H9 (cell line): ENCODE results near the gene PAM. TPM values are rescaled to one million over a fixed set of nuclear protein-coding genes. Genes with fewer than 3 reads are reported as not detected.

Source experiments
- DNase-seq: peaks from one replicate; pipeline ENCODE4 v3.0.0-alpha.2; 2017
- H2AFZ ChIP-seq: one replicate; pipeline ENCODE4 v1.6.1; 2013; ENCODE audit warnings: mild to moderate bottlenecking, low read length, control low read depth, moderate library complexity
- H2AK5ac ChIP-seq: 2 replicates; pipeline ENCODE4 v1.6.1; 2013; ENCODE audit warnings: low read length, control low read depth, mixed read lengths; ENCODE audit not compliant: insufficient read length
- H2BK120ac ChIP-seq: one replicate; pipeline ENCODE4 v1.6.1; 2013; ENCODE audit warnings: low read depth, mild to moderate bottlenecking, low read length, control low read depth, inconsistent platforms; ENCODE audit not compliant: poor library complexity, severe bottlenecking
- H2BK12ac ChIP-seq: 2 replicates; pipeline ENCODE4 v1.6.1; 2013; ENCODE audit warnings: low read length, control low read depth, mixed read lengths, low read depth; ENCODE audit not compliant: insufficient read length
- H2BK15ac ChIP-seq: 2 replicates; pipeline ENCODE4 v1.6.1; 2013; ENCODE audit warnings: low read depth, low read length, control low read depth
- H2BK20ac ChIP-seq: one replicate; pipeline ENCODE4 v1.6.1; 2013; ENCODE audit warnings: low read depth, mild to moderate bottlenecking, low read length, control low read depth, inconsistent platforms; ENCODE audit not compliant: poor library complexity, severe bottlenecking
- H2BK5ac ChIP-seq: 2 replicates; pipeline ENCODE4 v1.6.1; 2013; ENCODE audit warnings: low read length, control low read depth, mixed read lengths; ENCODE audit not compliant: insufficient read length
- H3K14ac ChIP-seq: 2 replicates; pipeline ENCODE4 v1.6.1; 2013; ENCODE audit warnings: low read length, control low read depth; ENCODE audit not compliant: insufficient read depth
- H3K18ac ChIP-seq: 2 replicates; pipeline ENCODE4 v1.6.1; 2013; ENCODE audit warnings: low read depth, mild to moderate bottlenecking, mixed read lengths, low read length, control low read depth; ENCODE audit not compliant: insufficient read length
- H3K23ac ChIP-seq: 2 replicates; pipeline ENCODE4 v1.6.1; 2013; ENCODE audit warnings: low read length, control low read depth, mixed read lengths, low read depth; ENCODE audit not compliant: insufficient read length
- H3K23me2 ChIP-seq: 2 replicates; pipeline ENCODE4 v1.6.1; 2013; ENCODE audit warnings: low read depth, mild to moderate bottlenecking, mixed read lengths, low read length, control low read depth; ENCODE audit not compliant: insufficient read length, poor library complexity, severe bottlenecking
- H3K27ac ChIP-seq: 2 replicates; pipeline ENCODE4 v1.5.1; 2013; ENCODE audit warnings: low read length, control low read depth, mixed read lengths, low read depth; ENCODE audit not compliant: insufficient read length
- H3K27me3 ChIP-seq: 2 replicates; pipeline ENCODE4 v1.6.1; 2013; ENCODE audit warnings: low read length, control low read depth, inconsistent platforms; ENCODE audit not compliant: insufficient read depth
- H3K4ac ChIP-seq: 2 replicates; pipeline ENCODE4 v1.6.1; 2013; ENCODE audit warnings: low read depth, mild to moderate bottlenecking, control low read depth, inconsistent platforms, low read length, moderate library complexity
- H3K4me1 ChIP-seq: 2 replicates; pipeline ENCODE4 v1.6.1; 2013; ENCODE audit warnings: low read length, control low read depth, inconsistent platforms; ENCODE audit not compliant: insufficient read depth
- H3K4me2 ChIP-seq: 2 replicates; pipeline ENCODE4 v1.6.1; 2013; ENCODE audit warnings: low read length, control low read depth, mixed read lengths; ENCODE audit not compliant: insufficient read length, insufficient read depth
- H3K56ac ChIP-seq: 2 replicates; pipeline ENCODE4 v1.6.1; 2013; ENCODE audit warnings: low read depth, mild to moderate bottlenecking, mixed read lengths, low read length, control low read depth; ENCODE audit not compliant: insufficient read length
- H3K79me1 ChIP-seq: 2 replicates; pipeline ENCODE4 v1.6.1; 2013; ENCODE audit warnings: low read depth, mild to moderate bottlenecking, moderate library complexity, low read length, control low read depth, inconsistent platforms; ENCODE audit not compliant: insufficient read depth, poor library complexity, severe bottlenecking
- H3K79me2 ChIP-seq: 2 replicates; pipeline ENCODE4 v1.6.1; 2013; ENCODE audit warnings: low read length, control low read depth, inconsistent platforms; ENCODE audit not compliant: insufficient read depth
- H3K9ac ChIP-seq: 2 replicates; pipeline ENCODE4 v1.6.1; 2013; ENCODE audit warnings: low read length, control low read depth, mixed read lengths; ENCODE audit not compliant: insufficient read length; ENCODE audit errors: extremely low read depth
- H3K9me3 ChIP-seq: one replicate; pipeline ENCODE4 v1.6.1; 2013; ENCODE audit warnings: low read depth, low read length, inconsistent platforms; ENCODE audit not compliant: control insufficient read depth
- H3T11ph ChIP-seq: one replicate; pipeline ENCODE4 v1.6.1; 2013; ENCODE audit warnings: mild to moderate bottlenecking, low read length, control low read depth, inconsistent platforms
- H4K20me1 ChIP-seq: one replicate; pipeline ENCODE4 v1.6.1; 2013; ENCODE audit not compliant: control insufficient read depth, insufficient read length, insufficient read depth
- H4K5ac ChIP-seq: 2 replicates; pipeline ENCODE4 v1.6.1; 2013; ENCODE audit warnings: low read depth, mild to moderate bottlenecking, mixed read lengths, low read length, control low read depth; ENCODE audit not compliant: insufficient read length
- H4K8ac ChIP-seq: replicated peaks from 2 replicates; pipeline ENCODE4 v1.6.1; 2013; ENCODE audit warnings: low read length, control low read depth, mixed read lengths, low read depth; ENCODE audit not compliant: insufficient read length
- H4K91ac ChIP-seq: 2 replicates; pipeline ENCODE4 v1.6.1; 2013; ENCODE audit warnings: low read depth, mild to moderate bottlenecking, moderate library complexity, mixed read lengths, low read length, control low read depth; ENCODE audit not compliant: insufficient read length
- H3K27ac Mint-ChIP-seq, 3 experiments: 2 replicates in 2 of 3; 3 replicates in 1 of 3; pipeline ENCODE4 v1.8.0; 2020 to 2021; ENCODE audit warnings: mixed read lengths in 3 of 3, mild to moderate bottlenecking in 1 of 3, moderate library complexity in 1 of 3
- H3K27me3 Mint-ChIP-seq: 2 replicates; pipeline ENCODE4 v1.8.0; 2021; ENCODE audit warnings: low read depth, mild to moderate bottlenecking, moderate library complexity, mixed read lengths
- H3K36me3 Mint-ChIP-seq, 3 experiments: 2 replicates in 2 of 3; 3 replicates in 1 of 3; pipeline ENCODE4 v1.8.0; 2020 to 2021; ENCODE audit warnings: low read depth in 3 of 3, mixed read lengths in 3 of 3; ENCODE audit not compliant: insufficient read depth in 1 of 3
- H3K4me1 Mint-ChIP-seq, 2 experiments: 2 replicates each; pipeline ENCODE4 v1.8.0; 2020; ENCODE audit warnings: mixed read lengths in 2 of 2
- H3K4me3 Mint-ChIP-seq, 2 experiments: 2 replicates in 1 of 2; 3 replicates in 1 of 2; pipeline ENCODE4 v1.8.0; 2020 to 2021; ENCODE audit warnings: mild to moderate bottlenecking in 2 of 2, mixed read lengths in 2 of 2, moderate library complexity in 1 of 2
- H3K9me3 Mint-ChIP-seq, 2 experiments: 2 replicates in 1 of 2; 3 replicates in 1 of 2; pipeline ENCODE4 v1.8.0; 2020; ENCODE audit warnings: mild to moderate bottlenecking in 2 of 2, mixed read lengths in 2 of 2, moderate library complexity in 1 of 2
- WGBS: extraction: QIAGEN DNeasy Blood & Tissue Kit; methylation state at CpG from one replicate; pipeline ENCODE4 v1.1.7; 2013; ENCODE audit warnings: missing lambda C conversion rate, low lambda C conversion rate, mixed read lengths; ENCODE audit not compliant: insufficient read length; ENCODE audit errors: extremely low coverage; 5-methylcytosine and 5-hydroxymethylcytosine counted together
- total RNA-seq: library from RNA; stranded (reverse); gene quantifications from 2 replicates; pipeline ENCODE4 v1.2.1, GENCODE V29; 2021
- TF ChIP-seq, protein P1 (sequence below): fragments of 200-600 bp; sonication (generic); conservative IDR thresholded peaks from 3 replicates; pipeline ENCODE4 v1.8.0; 2021; ENCODE audit warnings: antibody characterized with exemption, mild to moderate bottlenecking

PAM gene
- total RNA-seq, 1 experiment from 2014 or later: 31.5 TPM

DNA sequence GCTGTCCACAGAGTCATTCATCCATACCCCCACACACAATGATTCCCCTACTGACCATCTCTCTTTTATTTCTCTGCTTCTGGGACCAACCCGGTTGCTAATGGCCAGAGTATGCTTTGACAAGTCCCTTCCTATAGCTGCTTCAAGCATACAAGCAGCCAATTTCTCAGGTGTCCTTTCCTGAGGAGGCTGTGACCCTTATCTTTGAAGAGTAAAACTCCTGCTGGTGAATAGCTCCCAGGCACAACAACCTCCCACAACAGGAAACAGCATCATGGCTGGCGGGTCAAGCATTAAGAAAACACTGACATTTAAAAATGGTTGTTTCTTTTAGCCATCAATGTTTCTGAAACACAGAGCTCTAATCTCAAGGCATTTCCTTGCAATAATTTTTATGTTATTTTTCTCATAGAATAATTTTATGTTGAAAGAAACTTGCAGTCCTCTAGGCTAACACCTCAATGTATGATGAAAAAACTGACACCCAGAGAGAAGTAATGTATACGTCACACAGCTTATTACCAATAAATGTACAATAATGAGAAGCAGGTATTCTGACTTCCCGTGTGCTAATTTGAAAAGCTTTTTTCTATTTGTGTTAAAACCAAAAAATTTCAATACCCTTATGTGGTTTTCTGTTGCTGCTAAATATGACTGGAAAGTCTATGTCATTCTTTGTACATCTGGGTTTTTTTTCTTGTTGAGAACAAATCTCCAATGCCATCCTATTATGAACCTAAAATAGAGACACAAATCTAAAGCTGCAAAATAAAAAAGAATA is 7.5 kb upstream of the PAM start:
- H4K5ac ChIP-seq: no peak overlapping the region
- no peak overlapping the region for H3K4me3 Mint-ChIP-seq
- no peak overlapping the region for H3K23ac ChIP-seq
- H2BK15ac ChIP-seq: no peak overlapping the region
- H2AK5ac ChIP-seq: no peak overlapping the region
- H3K23me2 ChIP-seq: no peaks in the 10 kb centered on the region
- no peak overlapping the region for H2BK5ac ChIP-seq
- peaks cover 0 to 4% (median 2%) of the 10 kb centered on the region in 3 experiments; a peak in 2 of 7 replicates for H3K36me3 Mint-ChIP-seq
- no peaks in the 10 kb centered on the region for H3K27me3 ChIP-seq
- no peaks in the 10 kb centered on the region for H3K79me1 ChIP-seq
- no peak overlapping the region; a peak in 1 of 7 replicates for H3K27ac Mint-ChIP-seq
- no peak overlapping the region for H2BK20ac ChIP-seq
- H3T11ph ChIP-seq: no peak overlapping the region
- H2BK120ac ChIP-seq: no peak overlapping the region
- H4K20me1 ChIP-seq: no peaks in the 10 kb centered on the region
- H3K4me2 ChIP-seq: no peak overlapping the region
- no peak overlapping the region for H3K4ac ChIP-seq
- no peak overlapping the region for H2BK12ac ChIP-seq
- H3K9me3 ChIP-seq: no peaks in the 10 kb centered on the region
- H3K9ac ChIP-seq: no peak overlapping the region
- no peak overlapping the region for H3K56ac ChIP-seq
- H3K79me2 ChIP-seq: no peaks in the 10 kb centered on the region
- TF ChIP-seq, protein P1, sequence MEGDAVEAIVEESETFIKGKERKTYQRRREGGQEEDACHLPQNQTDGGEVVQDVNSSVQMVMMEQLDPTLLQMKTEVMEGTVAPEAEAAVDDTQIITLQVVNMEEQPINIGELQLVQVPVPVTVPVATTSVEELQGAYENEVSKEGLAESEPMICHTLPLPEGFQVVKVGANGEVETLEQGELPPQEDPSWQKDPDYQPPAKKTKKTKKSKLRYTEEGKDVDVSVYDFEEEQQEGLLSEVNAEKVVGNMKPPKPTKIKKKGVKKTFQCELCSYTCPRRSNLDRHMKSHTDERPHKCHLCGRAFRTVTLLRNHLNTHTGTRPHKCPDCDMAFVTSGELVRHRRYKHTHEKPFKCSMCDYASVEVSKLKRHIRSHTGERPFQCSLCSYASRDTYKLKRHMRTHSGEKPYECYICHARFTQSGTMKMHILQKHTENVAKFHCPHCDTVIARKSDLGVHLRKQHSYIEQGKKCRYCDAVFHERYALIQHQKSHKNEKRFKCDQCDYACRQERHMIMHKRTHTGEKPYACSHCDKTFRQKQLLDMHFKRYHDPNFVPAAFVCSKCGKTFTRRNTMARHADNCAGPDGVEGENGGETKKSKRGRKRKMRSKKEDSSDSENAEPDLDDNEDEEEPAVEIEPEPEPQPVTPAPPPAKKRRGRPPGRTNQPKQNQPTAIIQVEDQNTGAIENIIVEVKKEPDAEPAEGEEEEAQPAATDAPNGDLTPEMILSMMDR: no peak
- no peak overlapping the region for H3K27ac ChIP-seq
- H3K4me1 Mint-ChIP-seq: peaks cover 20 to 27% of the 10 kb centered on the region in 2 experiments
- no CpG with 5 or more reads among the region's 4 CpGs for WGBS
- no peak overlapping the region for H3K14ac ChIP-seq
- peaks cover 2% of the 10 kb centered on the region; the same call in 1 of the 2 replicates for H3K4me1 ChIP-seq
- no peak overlapping the region for H2AFZ ChIP-seq
- no peaks in the 10 kb centered on the region; a peak in 3 of 5 replicates for H3K9me3 Mint-ChIP-seq
- H3K27me3 Mint-ChIP-seq: peaks cover 5% of the 10 kb centered on the region
- H3K18ac ChIP-seq: no peak overlapping the region
- no peak overlapping the region for H4K91ac ChIP-seq
- DNase-seq: no peak
- H4K8ac ChIP-seq: no peak overlapping the region
